ENCODE data around the gene ARL4D. TPM values are rescaled to one million over a fixed set of nuclear protein-coding genes. Genes with fewer than 3 reads are reported as not detected.

ARL4D gene, protein sequence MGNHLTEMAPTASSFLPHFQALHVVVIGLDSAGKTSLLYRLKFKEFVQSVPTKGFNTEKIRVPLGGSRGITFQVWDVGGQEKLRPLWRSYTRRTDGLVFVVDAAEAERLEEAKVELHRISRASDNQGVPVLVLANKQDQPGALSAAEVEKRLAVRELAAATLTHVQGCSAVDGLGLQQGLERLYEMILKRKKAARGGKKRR
- total RNA-seq = 1 to 10 TPM; 3.9 to 4.1 TPM

DNA sequence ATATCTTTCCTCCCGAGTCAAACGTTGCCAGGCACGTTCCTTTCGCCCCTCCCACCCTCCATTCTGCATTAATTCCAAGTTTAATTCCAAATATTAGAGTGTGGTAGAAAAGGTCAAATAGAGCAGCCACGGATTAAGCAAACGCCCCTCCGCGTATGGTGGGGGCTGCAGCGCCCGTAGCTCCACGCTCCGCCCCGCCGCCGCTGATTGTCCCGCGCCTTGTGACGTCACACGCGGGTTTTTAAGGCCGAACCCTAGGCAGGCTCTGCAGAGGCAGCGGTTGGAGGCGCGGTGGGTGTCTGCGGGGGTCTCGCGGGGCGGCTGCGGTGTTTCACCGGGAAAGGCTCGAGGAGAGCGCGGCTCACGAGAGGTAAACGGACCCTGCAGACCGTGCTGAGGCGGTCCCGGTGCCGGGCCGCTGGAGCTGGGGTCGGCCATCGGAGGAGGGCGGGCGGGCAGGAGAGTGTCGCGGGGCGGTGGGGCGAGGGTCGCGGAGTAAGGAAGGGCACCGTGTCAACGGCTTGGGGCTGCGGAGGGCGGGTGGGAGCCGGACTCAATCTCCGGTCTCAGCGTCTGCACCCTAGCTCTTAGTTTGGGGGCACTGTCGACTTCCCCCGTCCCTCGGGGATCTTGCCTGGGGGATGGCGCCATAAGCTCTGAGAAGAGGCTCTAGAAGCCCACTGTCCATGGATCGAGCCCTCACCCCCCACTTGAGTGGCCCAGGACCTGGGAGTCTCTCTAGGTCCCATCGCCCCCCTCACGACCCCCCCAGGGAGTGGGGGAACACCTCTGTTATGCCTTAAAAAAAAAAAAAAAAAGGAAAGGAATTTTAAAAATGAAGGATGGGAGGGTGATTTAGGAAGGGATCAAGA, at the start of gene ARL4D:
TSS of gene ARL4D (plus strand) at position 270 of the 872 bp plus-strand sequence. CDS start 740 bp downstream, outside the sequence.

Other genes starting within 250 kb of the ARL4D start
- gene NBR1, start 227.8 kb upstream of the ARL4D start, total RNA-seq = 10 to 100 TPM; 58.7 to 59.5 TPM
- gene TMEM106A, start 187.1 kb upstream of the ARL4D start, total RNA-seq = 10 to 100 TPM; 15.1 to 15.6 TPM
- not detected for gene CCDC200, start 170.4 kb upstream of the ARL4D start, total RNA-seq
- 1,000 to 10,000 TPM; 4,966 to 7,703 TPM for gene RNU2-1, start 165.0 kb upstream of the ARL4D start, total RNA-seq
- 10 to 100 TPM; 61.7 to 65.6 TPM for gene DHX8, start 85.0 kb downstream of the ARL4D start, total RNA-seq
- 1 to 10 TPM; 2.1 TPM for gene ETV4, start 147.3 kb downstream of the ARL4D start, total RNA-seq